K562 (cell line): ENCODE data around the gene UQCR11. TPM values are rescaled to one million over a fixed set of nuclear protein-coding genes. Genes with fewer than 3 reads are reported as not detected.

Experiments
- AFF1 ChIP-seq, 2 experiments: fragments of 450-650 bp; IDR thresholded peaks; 2 replicates each; pipeline ENCODE4 v1.6.1; 2018; ENCODE audit warnings: mild to moderate bottlenecking in 2 of 2, low read depth in 1 of 2; ENCODE audit not compliant: partially characterized antibody in 2 of 2
- ARNT ChIP-seq, 2 experiments: fragments of 450-650 bp; IDR thresholded peaks; 2 replicates each; pipeline ENCODE4 v1.6.1; 2016; ENCODE audit warnings: mild to moderate bottlenecking in 1 of 2
- BCLAF1 ChIP-seq, 2 experiments: fragments of 450-650 bp in 1 of 2; IDR thresholded peaks; 2 replicates each; pipeline ENCODE4 v1.6.1; 2011 to 2017; ENCODE audit warnings: low read depth in 2 of 2, antibody characterized with exemption in 1 of 2, borderline replicate concordance in 1 of 2, low read length in 1 of 2, mild to moderate bottlenecking in 1 of 2, mixed read lengths in 1 of 2; ENCODE audit not compliant: control insufficient read depth in 1 of 2
- DIDO1 ChIP-seq: fragments of 450-650 bp; IDR thresholded peaks from 2 replicates; pipeline ENCODE4 v1.6.1; 2016; ENCODE audit warnings: low read depth, missing biosample characterization, missing genetic modification characterization
- EGR1 ChIP-seq: fragments of 450-650 bp; conservative IDR thresholded peaks from 2 replicates; pipeline ENCODE4 v1.6.1; 2017; ENCODE audit warnings: mild to moderate bottlenecking
- EHMT2 ChIP-seq: fragments of 450-650 bp; IDR thresholded peaks from 2 replicates; pipeline ENCODE4 v1.6.1; 2018; ENCODE audit warnings: antibody characterized with exemption
- ELF4 ChIP-seq: fragments of 450-650 bp; formaldehyde crosslinking; IDR thresholded peaks from 2 replicates; pipeline ENCODE4 v1.4.0; 2022; ENCODE audit warnings: missing genetic modification characterization
- FOXP4 ChIP-seq: sonication (generic); formaldehyde crosslinking; IDR thresholded peaks from 2 replicates; pipeline ENCODE4 v1.8.0; 2022; ENCODE audit warnings: mild to moderate bottlenecking, missing genetic modification reagents, borderline replicate concordance
- KLF13 ChIP-seq: fragments of 450-650 bp; IDR thresholded peaks from 2 replicates; pipeline ENCODE4 v1.6.1; 2016; ENCODE audit warnings: missing genetic modification characterization, low read depth, mild to moderate bottlenecking, missing compliant biosample characterization, moderate library complexity, borderline replicate concordance
- MEF2D ChIP-seq: conservative IDR thresholded peaks from 2 replicates; pipeline ENCODE4 v1.6.1; 2016; ENCODE audit warnings: low read depth, missing genetic modification characterization, missing compliant biosample characterization
- NR2C1 ChIP-seq, 2 experiments: fragments of 450-650 bp; IDR thresholded peaks; 2 replicates each; pipeline ENCODE4 v1.6.1; 2017; ENCODE audit warnings: mild to moderate bottlenecking in 2 of 2, antibody characterized with exemption in 1 of 2, inconsistent platforms in 1 of 2, missing compliant biosample characterization in 1 of 2, missing genetic modification characterization in 1 of 2
- PYGO2 ChIP-seq: fragments of 450-650 bp; IDR thresholded peaks from 2 replicates; pipeline ENCODE4 v1.6.1; 2016; ENCODE audit warnings: mild to moderate bottlenecking, missing genetic modification characterization, moderate library complexity, missing compliant biosample characterization
- TCF7L2 ChIP-seq: fragments of 150-350 bp; IDR thresholded peaks from 2 replicates; pipeline ENCODE4 v1.6.1; 2016; ENCODE audit warnings: low read depth, mild to moderate bottlenecking, low read length, moderate library complexity
- THRAP3 ChIP-seq: fragments of 450-650 bp; IDR thresholded peaks from 2 replicates; pipeline ENCODE4 v1.6.1; 2016; ENCODE audit warnings: mild to moderate bottlenecking, inconsistent platforms, borderline replicate concordance
- U2AF1 ChIP-seq: fragments of 200-400 bp; formaldehyde crosslinking; optimal IDR thresholded peaks from 2 replicates; pipeline ENCODE3; 2017; ENCODE audit warnings: mild to moderate bottlenecking, low read depth, low read length, moderate library complexity
- ZC3H11A ChIP-seq: IDR thresholded peaks from 2 replicates; pipeline ENCODE4 v1.6.1; 2012; ENCODE audit warnings: low read depth, low read length, improper control_type of control experiment
- ZNF184 ChIP-seq: sonication (generic); formaldehyde crosslinking; IDR thresholded peaks from 2 replicates; pipeline ENCODE4 v1.5.0; 2020; ENCODE audit warnings: missing genetic modification reagents
- ZNF583 ChIP-seq: fragments of 250-450 bp; sonication (Bioruptor Pico); IDR thresholded peaks from 2 replicates; pipeline ENCODE4 v1.4.0; 2020
- polyA plus RNA-seq, 8 experiments: library from polyadenylated mRNA; depleted of rRNA in 4 of 8; stranded (reverse) in 5 of 8; unstranded in 3 of 8; fragments of >200 nt; fragmentation: Nextera tagmentation in 2 of 8; fragmentation: Illumina TruSeq in 1 of 8; extraction: Ambion mirVana in 2 of 8; extraction: Trizol in 1 of 8; gene quantifications; 2 replicates each; pipeline versions ENCODE4 v1.2.1 to v1.2.3, GENCODE V29; 2011 to 2014; ENCODE audit warnings: inconsistent platforms in 1 of 8, missing spikeins in 1 of 8
- total RNA-seq, 7 experiments: library from RNA; depleted of rRNA in 6 of 7; stranded (reverse); fragments of >200 nt in 6 of 7; fragmentation: Illumina TruSeq in 2 of 7; extraction: Trizol in 2 of 7; gene quantifications; 2 replicates each; pipeline versions ENCODE4 v1.2.1 to v1.2.3, GENCODE V29; 2011 to 2021; ENCODE audit warnings: low replicate concordance in 1 of 7

The UQCR11 gene
- total and polyA plus RNA-seq, 9 of the 15 experiments (the other 6 are each of a cell fraction or from before 2014, with no cell fraction given) = 57.6 to 394 (median 259) TPM

GRCh38 chr19:1592024-1592754 lies 13.1 kb downstream of the UQCR11 start (continued):
- TF ChIP-seq AFF1 (IDR thresholded peaks at IDR 0.05; ENCODE audit: low read depth in 1 of 2, partially characterized antibody in 2 of 2) (no peak), ZC3H11A (no peak), THRAP3 (no peak), EHMT2 (no peak), MEF2D (tag) (no peak), DIDO1 (no peak), FOXP4 (CRISPR knock-in tag) (no peak), TCF7L2 (no peak), BCLAF1 (IDR thresholded peaks at IDR 0.05; ENCODE audit: borderline replicate concordance in 1 of 2, control insufficient read depth in 1 of 2, low read depth in 2 of 2, low read length in 1 of 2) (no peak), ZNF583 (no peak), KLF13 (no peak), ZNF184 (CRISPR knock-in tag) (no peak), ARNT (IDR thresholded peaks at IDR 0.05) (no peak), U2AF1 (no peak), ELF4 (CRISPR knock-in tag) (no peak), PYGO2 (tag) (no peak), EGR1 (no peak; the same call in 1 of the 2 replicates), NR2C1 (IDR thresholded peaks at IDR 0.05) (no peak), NR2C1 (tag; IDR thresholded peaks at IDR 0.05) (no peak)
